Suppressor macrophage treated with lipopolysaccharide for 4 hours (primary cell): ENCODE results near the gene BNIP1.
A peak's percentile ranks its signal among the peaks of the same experiment; 100 is the strongest.
"Not testable (repeated sequence)": the region's sequence is repeated elsewhere in the genome, so short reads cannot be mapped to it uniquely, and the experiment has no call there.

Experiments
- DNase-seq: peaks from one replicate; pipeline ENCODE4 v3.0.0-alpha.2; 2020

BNIP1 gene

DNA sequence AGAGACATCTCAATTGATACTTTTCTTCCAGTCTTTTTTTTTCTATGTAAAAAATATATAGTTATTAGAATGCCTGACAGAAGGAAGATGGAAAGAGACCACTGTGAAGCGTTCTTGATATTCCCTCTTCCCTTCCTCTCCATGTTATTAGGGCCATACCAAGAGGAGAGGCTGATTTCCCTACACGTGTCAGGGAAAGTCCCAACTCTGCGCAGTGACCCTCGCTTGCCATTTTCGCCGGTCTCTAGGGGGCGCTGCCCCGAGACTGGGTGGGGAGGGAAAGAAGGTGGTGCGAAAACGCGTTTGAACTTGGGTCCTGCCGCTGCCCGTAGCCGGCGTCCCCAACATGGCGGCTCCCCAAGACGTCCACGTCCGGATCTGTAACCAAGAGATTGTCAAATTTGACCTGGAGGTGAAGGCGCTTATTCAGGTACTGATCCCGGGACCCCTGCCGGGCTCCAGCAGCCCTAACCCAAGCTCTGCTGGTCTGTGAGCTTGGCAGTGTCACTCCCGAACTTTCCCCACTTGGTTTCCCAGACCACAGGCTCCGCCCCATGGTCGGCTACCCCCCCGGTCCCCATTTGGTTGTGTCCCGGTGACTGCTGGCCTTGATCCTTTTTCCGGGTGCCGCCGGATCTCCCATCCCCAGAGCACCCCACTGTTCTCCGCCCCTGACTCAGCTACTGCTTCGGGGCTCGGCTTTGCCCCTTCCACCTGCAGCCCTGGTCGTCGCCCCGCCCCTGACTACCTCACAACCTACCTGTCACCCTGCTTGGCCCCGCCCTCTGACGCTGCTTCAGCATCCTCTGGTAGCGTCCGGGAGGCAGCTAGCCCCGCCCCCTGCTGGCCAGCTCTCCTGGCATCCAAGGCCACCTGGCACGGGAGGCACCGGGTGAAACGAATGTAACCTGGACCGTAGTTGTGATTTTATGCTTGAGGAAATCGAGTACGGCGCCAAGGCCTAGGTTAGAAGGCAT lies at the start of gene BNIP1:
TSS of gene BNIP1 (plus strand) at position 332 of the 977 bp plus-strand sequence. CDS start at position 347, 15 bp downstream.
- peak; percentile 98 for DNase-seq

DNA sequence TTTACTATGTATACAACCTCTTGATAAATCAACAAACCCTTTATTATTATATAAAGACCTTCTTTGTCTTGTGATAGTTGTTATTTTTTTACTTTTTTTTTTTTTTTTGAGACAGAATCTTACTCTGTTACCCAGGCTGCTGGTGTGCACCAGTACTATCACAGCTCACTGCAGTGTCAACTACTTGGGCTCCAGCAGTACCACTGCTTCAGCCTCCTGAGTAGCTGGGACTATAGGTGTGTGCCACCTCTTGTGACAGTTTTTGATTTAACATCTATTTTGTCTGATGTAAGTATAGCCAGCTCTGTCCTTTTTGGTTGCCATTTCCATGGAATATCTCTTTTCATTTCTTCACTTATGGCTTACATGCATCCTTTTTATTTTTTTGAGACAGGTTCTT lies 45.5 kb upstream of the BNIP1 start:
- no peak for DNase-seq

GRCh38 chr5:173099461-173099860 lies 44.9 kb upstream of the BNIP1 start:
- no peak for DNase-seq

DNA sequence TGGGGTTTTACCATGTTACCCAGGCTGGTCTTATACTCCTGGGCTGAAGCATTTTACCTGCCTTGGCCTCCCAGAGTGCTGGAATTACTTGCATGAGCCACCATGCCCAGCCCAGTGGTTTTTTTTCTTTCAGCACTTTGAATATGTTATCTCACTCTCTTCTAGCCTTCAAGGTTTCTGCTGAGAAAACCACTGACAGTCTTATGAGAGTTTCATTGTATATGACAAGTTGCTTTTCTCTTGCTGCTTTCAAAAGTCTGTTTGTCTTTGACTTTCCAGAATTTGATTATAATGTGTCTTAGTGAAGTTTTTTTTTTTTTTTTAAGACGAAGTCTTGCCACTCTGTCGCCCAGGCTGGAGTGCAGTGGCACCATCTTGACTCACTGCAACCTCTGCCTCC lies 43.1 kb upstream of the BNIP1 start:
- no peak for DNase-seq

DNA sequence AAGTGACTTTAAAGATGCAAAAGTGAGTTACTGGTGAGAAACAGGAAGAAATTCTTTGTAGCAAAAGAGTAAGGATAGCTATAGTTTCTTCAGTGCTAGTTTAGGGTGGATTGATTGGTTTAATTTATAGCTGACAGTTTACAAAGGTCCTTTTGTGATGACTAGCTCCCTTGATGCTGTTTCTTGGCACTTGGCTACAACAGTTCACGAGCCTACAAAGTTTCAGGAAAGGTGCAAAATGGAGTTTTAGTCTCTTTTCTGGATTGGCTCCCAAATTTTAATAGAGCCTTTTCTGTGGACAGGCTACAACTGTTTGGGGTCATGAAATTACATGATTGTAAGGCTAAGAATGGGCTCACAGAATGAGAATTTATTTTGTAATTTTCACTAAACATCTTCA lies 40.9 kb upstream of the BNIP1 start:
- DNase-seq, result no peak

DNA sequence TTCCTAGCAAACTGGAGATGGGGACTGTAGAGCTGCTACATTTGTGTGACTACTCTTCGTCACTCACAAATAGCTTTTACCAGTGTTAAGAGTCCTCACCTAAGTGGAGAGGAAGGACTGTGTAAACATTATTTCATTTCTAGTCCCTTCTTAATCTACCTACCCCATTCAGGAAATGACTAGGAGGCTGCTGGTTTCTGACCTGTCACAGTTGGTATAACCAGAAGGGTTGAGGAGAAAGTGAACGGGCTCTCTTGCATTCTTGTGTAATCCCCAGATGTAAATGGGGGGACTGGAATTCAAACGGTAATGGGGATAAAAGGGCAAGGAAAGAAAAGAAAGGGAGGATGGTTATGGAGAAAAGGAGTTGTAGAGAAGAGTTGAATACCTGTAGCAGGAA lies 35.4 kb upstream of the BNIP1 start:
- DNase-seq, result no peak

DNA sequence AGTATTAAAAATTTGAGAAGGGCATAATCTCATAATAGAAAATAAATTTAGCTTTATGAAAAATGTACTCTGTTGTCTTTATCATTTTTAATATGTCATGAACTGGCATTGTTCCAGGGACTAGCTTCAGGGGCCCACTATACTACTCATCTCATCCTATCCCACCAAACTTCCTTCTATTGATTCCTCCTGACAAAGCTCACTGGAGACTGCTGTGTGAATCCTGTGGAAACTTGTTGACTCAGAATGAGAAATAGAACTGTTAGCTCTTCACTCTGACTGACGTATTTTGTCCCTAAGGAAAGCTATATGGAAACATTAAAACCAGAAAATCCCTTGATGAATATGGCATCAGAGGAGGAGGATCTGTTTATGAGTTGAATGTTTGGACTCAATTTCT lies 29.8 kb upstream of the BNIP1 start:
- no peak for DNase-seq

GRCh38 chr5:173119719-173120118 lies 24.6 kb upstream of the BNIP1 start:
- no peak for DNase-seq

DNA sequence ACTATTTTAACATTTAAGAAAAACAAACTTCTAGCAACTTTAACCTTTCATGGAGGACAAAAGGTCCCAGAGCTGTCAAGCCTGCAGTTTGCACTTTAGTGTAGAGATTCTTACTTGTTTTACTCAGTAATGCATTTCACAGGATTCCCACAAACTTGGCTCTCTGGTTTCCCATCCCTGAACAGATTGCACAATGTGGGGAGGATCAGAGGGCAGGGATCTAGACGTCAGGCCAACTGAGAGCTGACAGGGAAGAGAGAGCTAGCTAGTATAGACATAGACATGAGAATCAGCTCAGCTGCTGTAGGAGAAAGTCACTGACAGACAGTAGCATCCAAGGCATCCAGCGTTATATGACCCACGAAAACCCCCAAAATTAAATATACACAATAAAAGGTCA lies 20.9 kb upstream of the BNIP1 start:
- no peak for DNase-seq

GRCh38 chr5:173132166-173132565 lies 12.2 kb upstream of the BNIP1 start:
- not testable (repeated sequence) for DNase-seq

DNA sequence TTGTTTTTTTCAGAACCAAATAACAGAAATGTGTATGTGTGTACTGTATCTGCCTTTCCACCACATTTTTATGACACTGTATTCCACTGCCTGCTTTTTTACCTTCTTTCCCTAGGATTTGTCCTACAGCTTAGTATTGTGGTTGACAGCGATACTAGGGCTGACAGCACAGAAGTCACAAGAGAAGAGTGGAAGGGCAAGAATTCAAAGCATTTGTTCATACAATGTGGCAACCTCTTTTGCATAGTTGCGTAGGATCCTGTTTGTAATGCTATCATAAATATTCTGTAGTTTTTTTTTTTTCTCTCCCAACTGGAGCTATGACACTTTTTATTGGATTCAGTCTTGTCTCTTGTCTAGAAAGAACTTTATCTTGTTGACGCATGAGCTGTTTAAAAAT lies 5.6 kb upstream of the BNIP1 start:
- no peak for DNase-seq

- no peak for DNase-seq
Measured at GRCh38 chr5:173139631-173140030, 4.7 kb upstream of the BNIP1 start.

DNA sequence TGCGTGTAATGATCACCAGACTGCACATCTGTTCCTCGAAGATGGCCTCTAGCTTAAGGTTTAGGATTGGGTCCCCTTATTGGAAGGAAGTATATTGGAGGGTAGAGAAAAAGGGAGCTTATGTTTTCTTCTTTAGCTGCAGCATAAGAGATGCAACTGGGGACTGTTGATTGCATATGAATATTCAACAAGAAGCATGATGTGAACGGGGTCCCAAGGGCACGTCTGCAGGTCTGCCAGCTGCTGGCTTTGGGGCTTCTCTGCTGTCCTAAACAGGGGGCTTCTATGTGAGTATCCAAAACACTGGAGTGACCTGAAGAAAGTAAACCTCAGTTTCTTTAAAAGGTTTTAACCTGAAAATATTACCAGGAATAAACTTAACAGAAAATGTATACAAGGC lies 3.6 kb upstream of the BNIP1 start:
- no peak for DNase-seq

- no peak for DNase-seq
Measured at GRCh38 chr5:173143567-173143966, 764 bp upstream of the BNIP1 start.

DNA sequence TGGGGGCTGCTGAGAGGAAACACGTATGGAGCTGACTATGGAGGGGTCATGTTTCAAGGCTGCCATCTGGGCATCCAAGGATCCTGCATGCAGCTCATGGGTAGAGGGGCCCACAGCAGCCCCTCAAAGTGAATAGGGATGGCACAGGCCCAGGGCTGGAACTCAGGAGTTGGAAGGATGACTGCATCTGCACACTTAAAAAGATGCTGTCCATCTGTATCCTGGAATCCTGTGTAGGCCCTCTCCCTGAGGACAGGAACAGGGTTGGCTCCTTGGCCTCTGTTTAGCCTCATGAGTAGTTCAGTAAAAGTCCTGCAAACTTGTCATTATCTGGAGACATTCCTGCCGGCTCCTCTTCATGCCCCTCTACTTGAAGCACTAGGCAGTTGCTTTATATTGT lies 4.0 kb downstream of the BNIP1 start:
- DNase-seq, result no peak

DNA sequence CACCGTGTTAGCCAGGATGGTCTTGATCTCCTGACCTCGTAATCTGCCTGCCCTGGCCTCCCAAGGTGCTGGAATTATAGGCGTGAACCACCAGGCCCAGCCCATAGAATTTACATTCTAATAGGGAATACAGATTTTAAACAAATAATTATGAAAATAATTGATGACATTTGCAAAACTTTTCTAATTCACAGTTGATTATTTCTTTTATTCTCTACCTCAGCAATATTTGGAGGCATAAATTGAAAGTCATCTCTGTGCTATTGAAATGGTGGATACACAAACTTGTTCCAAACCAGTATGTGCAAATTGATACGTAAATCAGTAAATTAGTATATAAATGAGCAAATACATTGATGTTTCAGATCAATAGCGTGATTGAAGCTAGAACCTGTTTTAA lies 8.2 kb downstream of the BNIP1 start:
- no peak for DNase-seq

GRCh38 chr5:173153842-173154241 lies 9.5 kb downstream of the BNIP1 start:
- no peak for DNase-seq

DNA sequence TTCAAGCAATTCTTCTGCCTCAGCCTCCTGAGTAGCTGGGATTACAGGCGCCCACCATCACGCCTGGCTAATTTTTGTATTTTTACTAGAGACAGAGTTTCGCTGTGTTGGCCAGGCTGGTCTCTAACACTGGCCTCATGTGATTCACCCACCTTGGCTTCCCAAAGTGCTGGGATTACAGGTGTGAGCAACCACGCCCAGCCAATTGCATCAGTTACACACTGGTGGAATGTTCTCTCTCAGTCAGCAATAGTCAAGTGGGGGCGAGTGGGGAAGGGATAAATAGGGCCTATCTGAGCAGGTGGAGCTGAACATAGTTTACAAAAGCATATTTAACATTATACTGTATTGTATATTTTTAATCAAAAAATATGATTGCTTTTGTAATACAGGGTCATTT lies 10.3 kb downstream of the BNIP1 start:
- not testable (repeated sequence) for DNase-seq

GRCh38 chr5:173155912-173156311 lies 11.6 kb downstream of the BNIP1 start:
- DNase-seq, result no peak

DNA sequence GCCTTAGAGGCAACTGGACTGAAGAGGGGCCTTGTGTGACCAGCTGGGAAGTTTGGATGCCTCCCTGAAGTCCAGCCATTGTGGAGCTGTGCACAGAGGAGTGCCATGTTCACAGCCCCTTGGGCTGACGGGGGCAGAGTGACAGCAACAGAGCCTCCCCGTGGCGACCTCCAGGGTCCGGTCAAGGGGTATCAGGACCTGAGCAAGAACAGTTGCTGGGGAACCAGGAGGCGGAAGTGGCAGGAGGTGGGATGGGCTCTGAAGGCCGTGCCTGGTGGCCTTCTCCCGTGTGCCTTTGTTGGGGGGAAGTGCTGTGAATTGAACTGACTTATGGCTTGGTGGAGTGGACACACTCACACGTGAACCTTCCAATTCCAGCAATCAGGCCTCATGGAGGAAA lies 14.0 kb downstream of the BNIP1 start:
- DNase-seq, result no peak

GRCh38 chr5:173159256-173159655 lies 14.9 kb downstream of the BNIP1 start:
- DNase-seq, result no peak

GRCh38 chr5:173161148-173161547 lies 16.8 kb downstream of the BNIP1 start:
- DNase-seq, result no peak

GRCh38 chr5:173163219-173163618 lies 18.9 kb downstream of the BNIP1 start:
- no peak for DNase-seq

DNA sequence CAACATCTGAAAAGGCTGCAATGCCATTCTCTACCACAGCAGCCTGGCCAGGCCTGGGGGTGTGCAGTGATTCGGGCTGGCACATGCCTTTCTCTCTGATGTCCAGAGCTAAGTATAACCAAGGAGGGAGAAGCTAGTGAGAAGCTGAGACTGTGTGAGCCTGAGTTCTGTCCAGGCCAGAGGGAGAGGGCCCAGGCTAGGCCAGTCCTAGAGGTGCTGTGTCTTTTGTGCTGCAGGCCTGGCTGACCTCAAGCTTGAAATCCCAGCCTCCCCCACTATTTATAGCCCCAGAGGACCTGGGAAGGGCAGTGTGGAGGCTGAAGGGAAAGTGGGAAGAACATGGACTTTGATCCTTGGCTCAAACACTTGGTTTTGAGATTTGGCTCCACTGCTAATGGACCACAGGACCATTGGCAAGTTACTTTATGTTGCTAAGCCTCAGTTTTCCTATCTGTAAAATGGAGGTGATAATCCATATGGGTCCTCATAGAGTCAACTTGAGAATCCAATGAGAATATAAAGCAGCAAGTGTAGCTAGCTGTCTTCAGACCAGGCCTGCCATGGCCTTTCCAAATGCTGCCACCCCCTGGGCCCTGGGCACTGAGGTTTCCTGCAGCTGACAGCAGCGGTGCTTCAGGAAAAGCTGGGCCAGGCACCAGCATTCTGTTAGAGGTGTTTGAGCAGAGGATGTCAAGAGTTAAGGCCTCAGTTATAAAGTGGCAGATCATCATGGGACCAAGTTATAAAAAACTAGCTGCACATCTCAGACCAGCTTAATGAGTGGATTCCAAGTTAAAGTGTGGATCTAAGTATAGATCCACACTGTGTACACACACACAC lies 21.1 kb downstream of the BNIP1 start:
- no peak for DNase-seq
